Kidney glomerular epithelial cell (primary cell): ENCODE measurements around the gene SPACA9.

Experiments
- DNase-seq: peaks from one replicate; lab custom pipeline; 2025; lab: John Stamatoyannopoulos, UW

SPACA9 gene

GRCh38 chr9:132894862-132895835, 16.5 kb downstream of the SPACA9 start:
- no peak for DNase-seq

GRCh38 chr9:132896264-132896663, 17.6 kb downstream of the SPACA9 start:
- DNase-seq: no peak

GRCh38 chr9:132896906-132897305, 18.2 kb downstream of the SPACA9 start:
- DNase-seq: no peak

GRCh38 chr9:132898051-132898450, 19.4 kb downstream of the SPACA9 start:
- no peak for DNase-seq

GRCh38 chr9:132901858-132902831, 23.4 kb downstream of the SPACA9 start:
- DNase-seq: peak; percentile 78

- DNase-seq: no peak
Observed at GRCh38 chr9:132903574-132904492, 25.1 kb downstream of the SPACA9 start.

- DNase-seq: no peak
Observed at GRCh38 chr9:132905726-132906125, 27.0 kb downstream of the SPACA9 start.

GRCh38 chr9:132908635-132909034, 29.9 kb downstream of the SPACA9 start:
- DNase-seq: no peak

GRCh38 chr9:132909311-132909710, 30.6 kb downstream of the SPACA9 start:
- no peak for DNase-seq

- no peak for DNase-seq
Observed at GRCh38 chr9:132910376-132910775, 31.7 kb downstream of the SPACA9 start.

- no peak for DNase-seq
Observed at GRCh38 chr9:132912131-132912530, 33.4 kb downstream of the SPACA9 start.

- no peak for DNase-seq
Observed at GRCh38 chr9:132914924-132915323, 36.2 kb downstream of the SPACA9 start.

GRCh38 chr9:132919614-132920268, 41.0 kb downstream of the SPACA9 start:
- DNase-seq: no peak

GRCh38 chr9:132923346-132923902, 44.7 kb downstream of the SPACA9 start:
- no peak for DNase-seq

- DNase-seq: no peak
Observed at GRCh38 chr9:132927704-132928103, 49.0 kb downstream of the SPACA9 start.

GRCh38 chr9:132931178-132931735, 52.6 kb downstream of the SPACA9 start:
- DNase-seq: no peak

- no peak for DNase-seq
Observed at GRCh38 chr9:132935026-132935425, 56.3 kb downstream of the SPACA9 start.

GRCh38 chr9:132937463-132937901, 58.8 kb downstream of the SPACA9 start:
- DNase-seq: no peak

- no peak for DNase-seq
Observed at GRCh38 chr9:132939169-132939568, 60.5 kb downstream of the SPACA9 start.
